Activated T-cell treated with anti-CD3 and anti-CD28 coated beads, Interleukin-2, amount 50 U/mL, for 4 hours (primary cell): ENCODE results near the gene RMND5B. TPM values are rescaled to one million over a fixed set of nuclear protein-coding genes. Genes with fewer than 3 reads are reported as not detected.

Source experiments
- ATAC-seq, 2 donors: fragments of 200-7000 bp; cut with Tn5 transposase; one replicate each; pipeline ENCODE4 v1.10.0; 2021
- DNase-seq: peaks from one replicate; pipeline ENCODE4 v3.0.0-alpha.2; 2020
- H3K27me3 Mint-ChIP-seq: one replicate; pipeline ENCODE4 v1.8.0; 2021; ENCODE audit warnings: low read depth, mixed read lengths
- H3K36me3 Mint-ChIP-seq: one replicate; pipeline ENCODE4 v1.8.0; 2022; ENCODE audit warnings: mixed read lengths; ENCODE audit not compliant: insufficient read depth
- H3K4me1 Mint-ChIP-seq: one replicate; pipeline ENCODE4 v1.8.0; 2021; ENCODE audit warnings: low read depth, mixed read lengths
- H3K4me3 Mint-ChIP-seq: one replicate; pipeline ENCODE4 v1.8.0; 2021; ENCODE audit warnings: mild to moderate bottlenecking, moderate library complexity, mixed read lengths
- H3K9me3 Mint-ChIP-seq: one replicate; pipeline ENCODE4 v1.8.0; 2021; ENCODE audit warnings: mixed read lengths
- total RNA-seq, 3 donors: library from RNA; stranded (reverse); gene quantifications; one replicate each; pipeline ENCODE4 v1.2.1, GENCODE V29; 2021

The RMND5B gene
- total RNA-seq, 3 donors from 2014 or later, result 34.6 to 41.2 (median 35.8) TPM

DNA sequence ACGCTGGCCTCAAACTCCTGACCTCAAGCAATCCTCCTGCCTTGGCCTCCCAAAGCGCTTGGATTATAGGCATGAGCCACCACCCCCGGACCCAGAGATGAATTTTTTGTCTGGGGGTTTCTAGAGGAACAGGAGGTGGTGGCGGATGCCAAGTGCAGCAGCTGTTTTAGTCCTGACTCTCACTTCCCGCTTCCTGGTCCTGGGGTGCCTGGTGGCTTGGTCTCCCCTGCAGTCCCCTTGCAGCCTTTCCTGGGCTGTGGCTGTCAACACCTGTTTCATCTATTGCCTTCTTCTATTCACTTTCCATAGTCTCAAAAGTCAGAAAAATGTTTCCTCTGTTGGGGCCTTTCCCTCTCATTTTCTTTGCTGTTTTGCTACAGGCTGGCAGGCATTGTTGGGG, 29.4 kb downstream of the RMND5B start:
- peaks cover 4% of the 10 kb centered on the region for H3K4me1 Mint-ChIP-seq
- H3K36me3 Mint-ChIP-seq, result no peaks in the 10 kb centered on the region
- peaks cover 18% of the 10 kb centered on the region for H3K27me3 Mint-ChIP-seq
- ATAC-seq (no peak), DNase-seq (no peak)
- H3K9me3 Mint-ChIP-seq, result no peaks in the 10 kb centered on the region
- H3K4me3 Mint-ChIP-seq, result no peak overlapping the region

DNA sequence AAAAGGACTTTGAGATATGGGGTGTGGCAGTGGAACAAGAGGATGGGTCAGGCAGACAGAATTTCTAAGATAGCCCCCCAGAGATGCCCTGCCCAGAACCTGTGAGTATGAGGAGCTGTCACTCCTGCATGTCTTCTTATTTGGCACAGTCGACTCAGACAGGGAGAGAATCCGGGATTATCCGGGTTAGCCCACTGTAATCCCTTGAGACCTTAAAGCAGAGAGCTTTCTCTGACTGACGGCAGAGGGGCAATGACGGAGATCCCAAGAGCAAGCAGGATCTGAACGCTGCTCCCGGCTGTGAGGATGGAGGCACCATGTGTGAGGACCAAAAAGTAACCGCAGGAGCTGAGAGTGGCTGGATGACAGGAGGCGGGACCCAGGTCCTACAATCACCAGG, 31.7 kb downstream of the RMND5B start:
- DNase-seq (no peak), ATAC-seq (no peak)
- peaks cover 18% of the 10 kb centered on the region for H3K27me3 Mint-ChIP-seq
- H3K9me3 Mint-ChIP-seq, result no peaks in the 10 kb centered on the region
- H3K4me1 Mint-ChIP-seq, result peaks cover 4% of the 10 kb centered on the region
- H3K36me3 Mint-ChIP-seq, result no peaks in the 10 kb centered on the region
- H3K4me3 Mint-ChIP-seq, result no peak overlapping the region

DNA sequence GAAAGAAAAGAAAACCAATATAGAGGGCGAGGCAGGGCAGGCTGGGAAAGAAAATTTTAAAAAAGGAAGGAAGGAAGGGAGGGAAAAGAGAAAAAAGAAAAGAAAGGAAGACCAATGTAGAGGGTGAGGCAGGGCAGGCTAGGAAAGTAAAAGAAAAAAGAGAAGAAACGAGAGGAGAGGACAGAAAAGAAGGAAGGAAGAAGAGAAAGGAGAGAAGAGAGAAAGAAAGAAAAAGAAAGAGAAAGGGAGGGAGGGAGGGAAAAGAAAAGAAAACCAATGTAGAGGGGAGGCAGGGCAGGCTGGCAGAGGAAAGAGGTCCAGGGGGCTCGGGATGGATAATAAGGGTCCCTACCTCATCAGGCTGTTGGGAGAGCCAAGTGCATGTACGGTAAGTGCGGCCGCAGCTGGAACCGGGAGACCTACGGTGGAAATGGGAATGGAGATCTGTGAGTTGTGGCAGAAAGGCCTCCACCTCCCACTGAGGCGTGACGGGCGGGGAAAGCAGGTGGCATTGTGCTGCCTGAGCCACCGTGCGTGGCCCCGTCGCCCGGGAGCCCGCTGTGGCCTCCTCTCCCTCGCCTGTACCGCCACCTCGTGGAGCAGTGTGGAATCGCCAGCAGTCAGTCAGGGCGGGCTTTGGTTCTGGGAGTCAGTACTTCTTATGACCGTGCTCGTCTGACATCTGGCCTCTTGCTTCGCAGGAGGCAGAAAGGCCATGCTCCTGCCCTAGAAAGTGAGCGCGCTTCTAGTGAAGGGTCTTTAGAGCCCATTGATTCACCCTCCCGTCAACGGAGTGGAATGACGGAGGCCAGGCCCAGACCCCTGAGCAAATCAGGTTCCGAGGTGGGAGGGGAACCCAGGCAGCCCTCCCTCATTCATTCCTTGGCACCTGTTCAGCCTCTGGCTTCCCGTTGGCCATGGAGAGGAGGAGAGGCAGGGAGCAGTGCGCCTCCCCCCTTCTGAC, 33.2 kb downstream of the RMND5B start:
- peak; percentile 99 to 100 for ATAC-seq
- Mint-ChIP-seq H3K4me3 (peak overlapping the region; percentile 16), H3K27me3 (peaks cover 18% of the 10 kb centered on the region), H3K4me1 (peaks cover 4% of the 10 kb centered on the region), H3K36me3 (no peaks in the 10 kb centered on the region), H3K9me3 (no peaks in the 10 kb centered on the region)
- DNase-seq, result peak; percentile 95

DNA sequence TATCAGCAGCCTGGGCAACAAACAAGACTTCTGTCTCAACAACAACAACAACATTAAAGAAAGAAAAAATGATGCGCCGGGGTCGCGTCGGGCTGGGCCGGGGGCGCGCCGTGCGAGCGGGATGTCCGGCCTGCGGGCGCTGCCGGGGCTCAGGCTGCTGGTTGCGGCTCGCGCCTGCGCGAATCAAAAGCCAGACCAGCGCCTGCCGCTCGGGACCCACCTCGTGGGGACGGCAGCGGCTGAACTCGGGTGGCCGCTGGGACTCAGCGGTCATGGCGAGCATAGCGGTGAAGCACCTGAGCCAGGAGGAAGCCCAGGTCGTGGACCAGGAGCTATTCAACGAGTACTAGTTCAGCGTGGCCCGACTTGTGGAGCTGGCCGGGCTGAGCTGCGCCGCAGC, 34.8 kb downstream of the RMND5B start:
- H3K27me3 Mint-ChIP-seq, result peaks cover 18% of the 10 kb centered on the region
- DNase-seq, result no peak
- no peak overlapping the region for H3K4me3 Mint-ChIP-seq
- H3K4me1 Mint-ChIP-seq, result peaks cover 4% of the 10 kb centered on the region
- H3K36me3 Mint-ChIP-seq, result no peaks in the 10 kb centered on the region
- no peaks in the 10 kb centered on the region for H3K9me3 Mint-ChIP-seq
- no peak for ATAC-seq

DNA sequence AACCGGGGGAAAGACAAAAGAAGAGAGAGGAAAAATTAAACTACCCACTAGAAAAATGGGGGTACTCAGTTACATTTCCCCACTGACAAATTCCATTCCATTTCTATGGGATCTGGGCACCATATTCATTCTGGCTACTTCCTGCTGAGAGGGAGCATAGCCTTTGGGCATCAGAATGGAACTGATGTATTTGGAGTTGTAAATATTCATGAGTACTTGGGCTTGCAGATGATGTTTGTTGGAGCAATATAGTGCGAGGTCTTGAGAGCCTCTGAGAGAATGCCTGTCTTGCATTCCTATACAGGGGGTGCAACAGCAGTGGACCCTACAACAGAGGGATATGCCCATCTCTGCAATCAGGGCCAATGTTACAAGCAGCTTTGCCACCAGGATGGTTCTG, 39.6 kb downstream of the RMND5B start:
- Mint-ChIP-seq H3K4me3 (no peak overlapping the region), H3K36me3 (no peaks in the 10 kb centered on the region), H3K4me1 (no peaks in the 10 kb centered on the region), H3K27me3 (no peaks in the 10 kb centered on the region), H3K9me3 (no peaks in the 10 kb centered on the region)
- ATAC-seq (no peak), DNase-seq (no peak)

DNA sequence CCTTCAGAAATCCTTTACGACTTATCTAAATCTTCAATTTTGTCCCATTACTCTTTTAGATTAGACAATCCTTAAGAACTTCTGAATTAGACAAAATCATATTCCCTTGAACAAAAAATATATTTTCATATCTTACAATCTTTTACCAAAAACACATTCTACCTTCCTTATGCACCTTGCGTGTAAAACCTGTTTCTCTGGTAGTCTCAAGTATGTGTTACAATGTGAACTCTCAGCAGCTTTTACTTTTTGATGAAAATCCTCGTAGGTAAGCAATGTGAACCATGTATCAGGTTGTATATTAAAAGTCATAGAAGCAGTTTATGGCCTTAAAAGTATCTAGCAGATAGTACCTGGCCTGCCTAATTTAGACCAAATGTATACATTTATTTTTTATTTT, 43.6 kb downstream of the RMND5B start:
- no peak for ATAC-seq

DNA sequence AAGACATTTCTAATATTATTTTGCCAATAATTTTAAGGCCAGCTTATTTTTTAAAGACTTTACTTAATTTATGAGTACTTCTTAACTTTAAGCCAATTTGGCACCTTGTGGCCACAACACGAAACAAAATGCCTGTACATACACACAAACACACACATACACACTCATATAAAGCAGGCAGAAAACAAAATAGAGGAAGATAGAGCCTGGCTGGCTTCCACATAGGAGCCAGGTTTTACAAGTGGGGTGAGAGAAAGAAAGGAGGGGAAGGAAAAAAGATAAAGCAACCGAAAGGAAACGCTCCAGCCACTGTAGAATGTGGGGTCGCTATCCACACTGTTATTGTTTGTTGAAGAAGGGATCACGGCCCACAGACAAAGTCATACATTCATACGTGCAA, 46.0 kb downstream of the RMND5B start:
- H3K36me3 Mint-ChIP-seq, result no peaks in the 10 kb centered on the region
- H3K9me3 Mint-ChIP-seq, result no peaks in the 10 kb centered on the region
- ATAC-seq, result no peak
- DNase-seq, result no peak
- H3K27me3 Mint-ChIP-seq, result peaks cover 3% of the 10 kb centered on the region
- H3K4me1 Mint-ChIP-seq, result no peaks in the 10 kb centered on the region
- no peak overlapping the region for H3K4me3 Mint-ChIP-seq

More for the DNA sequence above, 43.6 kb downstream of the RMND5B start:
- DNase-seq, result no peak
- H3K4me3 Mint-ChIP-seq, result no peak overlapping the region
- peaks cover 2% of the 10 kb centered on the region for H3K27me3 Mint-ChIP-seq
- H3K9me3 Mint-ChIP-seq, result no peaks in the 10 kb centered on the region
- H3K36me3 Mint-ChIP-seq, result no peaks in the 10 kb centered on the region
- no peaks in the 10 kb centered on the region for H3K4me1 Mint-ChIP-seq

DNA sequence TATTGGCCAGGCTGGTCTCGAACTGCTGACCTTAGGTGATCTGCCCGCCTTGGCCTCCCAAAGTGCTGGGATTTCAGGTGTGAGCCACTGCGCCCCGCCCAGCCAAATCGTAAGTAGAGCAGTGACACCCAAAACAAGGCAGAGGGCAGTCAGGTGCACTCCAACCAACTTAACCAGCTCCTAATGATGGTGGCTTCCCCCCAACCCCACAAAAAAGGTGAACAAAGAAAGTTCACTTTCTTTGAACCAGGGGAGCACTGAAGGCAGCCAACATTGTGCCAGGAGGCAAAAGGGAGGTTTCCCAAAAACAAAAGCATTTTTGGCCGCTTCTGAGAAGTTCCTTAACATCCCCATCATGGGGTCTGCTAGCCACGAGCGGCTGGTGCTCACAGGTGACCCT, 46.8 kb downstream of the RMND5B start:
- Mint-ChIP-seq H3K4me3 (no peak overlapping the region), H3K9me3 (no peaks in the 10 kb centered on the region), H3K27me3 (peaks cover 3% of the 10 kb centered on the region), H3K4me1 (peaks cover 6% of the 10 kb centered on the region), H3K36me3 (no peaks in the 10 kb centered on the region)
- ATAC-seq (no peak), DNase-seq (no peak)

DNA sequence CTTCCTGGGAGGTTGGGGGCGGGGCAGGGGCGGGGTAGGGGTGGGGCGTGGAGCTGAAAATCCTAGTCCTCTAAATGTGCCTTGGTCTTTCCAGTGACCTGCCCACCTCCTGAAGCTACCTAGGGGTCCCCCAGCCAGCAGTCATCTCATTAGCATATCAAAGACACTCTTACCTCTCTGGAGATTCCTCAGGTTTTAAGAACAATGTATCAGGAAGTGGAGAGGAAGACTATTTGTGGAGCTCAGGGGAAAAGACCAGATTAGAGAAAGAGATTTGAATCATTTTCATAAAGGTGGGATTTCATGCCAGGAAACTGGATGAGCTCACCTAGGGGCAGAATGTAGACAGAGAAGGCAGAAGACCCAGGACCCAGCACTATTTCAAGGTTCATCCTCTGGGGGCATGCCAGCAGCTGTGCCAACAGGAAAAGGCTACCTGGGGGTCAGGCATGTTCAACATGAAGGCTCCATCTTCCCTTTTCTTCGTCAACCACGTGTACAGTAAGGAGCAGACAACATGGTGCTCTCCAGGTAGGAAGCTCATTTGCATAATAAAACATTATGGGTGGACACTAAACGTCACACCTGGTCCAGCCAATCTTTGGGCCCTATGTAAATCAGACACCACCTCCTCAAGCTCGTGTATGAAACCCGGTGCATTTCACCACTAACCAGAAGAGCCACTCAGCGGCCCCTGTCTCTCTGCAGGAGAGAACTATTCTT, 49.5 kb downstream of the RMND5B start:
- DNase-seq, result no peak
- H3K36me3 Mint-ChIP-seq, result no peaks in the 10 kb centered on the region
- peaks cover 6% of the 10 kb centered on the region for H3K4me1 Mint-ChIP-seq
- no peak overlapping the region for H3K4me3 Mint-ChIP-seq
- no peak for ATAC-seq
- no peaks in the 10 kb centered on the region for H3K9me3 Mint-ChIP-seq
- peaks cover 3% of the 10 kb centered on the region for H3K27me3 Mint-ChIP-seq

DNA sequence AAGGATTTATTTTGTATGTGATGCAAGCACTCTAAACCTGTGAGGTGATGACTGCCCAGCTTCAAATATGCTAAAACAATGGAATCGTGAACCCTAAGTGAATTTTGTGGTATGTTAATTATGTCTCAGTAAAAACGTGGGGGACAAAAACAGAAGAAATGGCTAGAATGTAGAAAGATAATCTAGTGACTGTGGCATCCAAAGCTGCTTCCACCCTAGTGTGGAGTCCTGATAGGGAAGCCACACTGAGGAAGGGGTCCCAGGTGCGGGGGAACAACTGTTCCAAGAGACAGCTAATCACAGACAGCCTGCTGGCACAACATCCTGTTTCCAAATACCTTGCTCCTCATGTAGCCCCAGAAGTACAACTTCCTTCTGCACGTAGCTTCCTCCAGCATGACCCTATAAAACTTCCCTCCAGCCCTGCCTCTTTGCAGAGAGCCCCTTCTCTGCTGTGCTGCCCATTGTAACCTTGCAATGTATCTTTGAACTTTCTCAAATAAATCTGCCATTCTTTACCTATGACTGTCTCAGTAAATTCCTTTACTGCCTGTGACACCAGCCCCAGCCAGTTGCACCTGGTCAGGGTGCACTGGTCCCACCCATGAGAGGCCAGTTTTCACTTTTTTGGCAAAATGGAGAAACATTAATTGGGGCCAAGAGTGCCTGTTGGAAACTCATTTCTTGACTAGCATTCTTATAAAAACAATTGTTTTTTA, 51.5 kb downstream of the RMND5B start:
- no peak for ATAC-seq
- Mint-ChIP-seq H3K4me3 (no peak overlapping the region), H3K27me3 (peaks cover 2% of the 10 kb centered on the region)

DNA sequence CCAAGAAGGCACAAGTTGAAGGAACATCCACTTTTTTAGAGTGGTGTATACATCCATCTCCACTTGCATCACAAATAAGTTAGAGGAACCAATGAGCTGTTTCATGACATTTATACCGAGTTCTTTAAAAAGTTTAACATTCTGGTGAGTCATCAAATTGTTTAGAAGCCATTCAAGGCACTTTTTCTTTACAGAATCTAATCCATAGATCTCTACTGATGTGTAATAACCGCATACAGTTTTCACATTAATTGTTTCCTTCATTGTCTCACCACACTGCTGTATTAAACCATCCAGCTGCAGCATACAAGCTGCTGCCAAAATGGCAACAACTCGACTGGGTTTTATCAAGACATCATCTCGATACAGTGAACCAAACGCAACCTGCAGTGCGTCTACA, 55.6 kb downstream of the RMND5B start:
- Mint-ChIP-seq H3K9me3 (no peaks in the 10 kb centered on the region), H3K36me3 (no peaks in the 10 kb centered on the region), H3K4me3 (no peak overlapping the region), H3K4me1 (peaks cover 6% of the 10 kb centered on the region), H3K27me3 (peaks cover 6% of the 10 kb centered on the region)
- no peak for DNase-seq
- ATAC-seq, result no peak

More for the DNA sequence above, 51.5 kb downstream of the RMND5B start:
- H3K4me1 Mint-ChIP-seq, result peaks cover 6% of the 10 kb centered on the region
- H3K36me3 Mint-ChIP-seq, result no peaks in the 10 kb centered on the region
- no peak for DNase-seq
- H3K9me3 Mint-ChIP-seq, result no peaks in the 10 kb centered on the region

DNA sequence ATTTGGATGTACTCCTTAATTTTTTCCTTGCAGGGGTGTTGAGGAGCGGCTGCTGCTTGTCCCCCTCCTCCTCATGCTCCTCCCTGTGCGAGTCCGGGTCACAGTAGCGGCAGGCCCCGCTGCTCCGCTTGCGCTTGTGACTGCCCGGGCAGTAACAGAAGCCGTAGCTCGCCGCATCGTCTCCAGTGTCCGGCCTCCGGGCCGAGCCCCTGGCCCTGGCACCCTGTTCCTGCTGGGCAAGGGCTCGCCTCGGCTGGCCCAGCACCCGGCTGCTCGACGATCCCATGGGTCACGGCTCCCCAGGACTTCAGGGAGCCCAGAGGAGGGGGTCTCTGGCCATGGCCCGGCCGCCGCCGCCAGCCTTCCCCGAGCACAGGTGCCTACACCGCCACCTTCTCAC, 56.2 kb downstream of the RMND5B start, which contains the start of gene GMCL2:
Gene GMCL2, minus strand, starts transcription at position 358 of the 400 bp plus-strand sequence. Its CDS starts 72 bp downstream, at position 286.
- H3K4me1 Mint-ChIP-seq, result peaks cover 6% of the 10 kb centered on the region
- H3K36me3 Mint-ChIP-seq, result no peaks in the 10 kb centered on the region
- ATAC-seq, result no peak
- no peak for DNase-seq
- H3K9me3 Mint-ChIP-seq, result no peaks in the 10 kb centered on the region
- H3K27me3 Mint-ChIP-seq, result peaks cover 7% of the 10 kb centered on the region
- H3K4me3 Mint-ChIP-seq, result no peak within 1 kb of the TSS

DNA sequence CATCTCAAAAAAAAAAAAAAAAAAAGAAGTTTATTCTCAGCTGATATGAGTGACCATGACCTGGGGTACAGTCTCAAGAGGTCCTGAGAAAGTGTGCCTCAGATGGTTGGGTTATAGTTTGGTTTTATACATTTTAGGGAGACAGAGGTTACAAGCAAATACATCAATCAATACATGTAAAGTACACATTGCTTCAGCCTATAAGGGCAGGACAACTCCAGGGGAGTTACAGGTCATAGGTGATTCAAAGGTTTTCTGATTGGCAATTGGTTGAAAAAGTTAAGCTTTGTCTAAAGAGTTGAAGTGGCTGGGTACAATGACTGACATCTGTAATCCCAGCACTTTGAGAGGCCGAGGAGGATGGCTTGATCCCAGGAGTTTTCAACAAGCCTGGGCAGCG, 58.6 kb downstream of the RMND5B start:
- ATAC-seq (no peak), DNase-seq (no peak)
- Mint-ChIP-seq H3K9me3 (no peaks in the 10 kb centered on the region), H3K27me3 (peaks cover 13% of the 10 kb centered on the region), H3K36me3 (no peaks in the 10 kb centered on the region), H3K4me1 (peaks cover 12% of the 10 kb centered on the region), H3K4me3 (no peak overlapping the region)

DNA sequence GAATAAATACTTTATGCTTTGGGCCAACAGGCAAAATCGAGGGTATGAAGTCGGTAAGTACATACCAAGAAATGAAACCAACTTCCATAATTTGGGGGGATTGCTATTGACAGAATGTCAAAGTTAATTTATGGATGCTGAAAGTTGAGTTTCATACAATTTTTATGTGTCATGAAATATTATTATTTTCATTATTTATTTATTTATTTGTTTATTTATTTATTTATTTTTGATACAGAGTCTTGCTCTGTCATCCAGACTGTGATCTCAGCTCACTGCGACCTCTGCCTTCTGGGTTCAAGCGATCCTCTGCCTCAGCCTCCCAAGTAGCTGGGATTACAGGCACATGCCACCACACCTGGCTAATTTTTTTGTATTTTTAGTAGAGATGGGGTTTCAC, 60.8 kb downstream of the RMND5B start:
- Mint-ChIP-seq H3K4me1 (peaks cover 15% of the 10 kb centered on the region), H3K36me3 (no peaks in the 10 kb centered on the region), H3K4me3 (no peak overlapping the region), H3K27me3 (peaks cover 13% of the 10 kb centered on the region), H3K9me3 (no peaks in the 10 kb centered on the region)
- no peak for ATAC-seq
- DNase-seq, result no peak
